Kasumi-1 (cell line): ENCODE results near the gene ETV3.
A peak's percentile ranks its signal among the peaks of the same experiment; 100 is the strongest.

ENCODE experiments used
- DNase-seq, 2 experiments: peaks; one replicate each; lab custom pipeline; 2025; lab: John Stamatoyannopoulos, UW

Gene ETV3

DNA sequence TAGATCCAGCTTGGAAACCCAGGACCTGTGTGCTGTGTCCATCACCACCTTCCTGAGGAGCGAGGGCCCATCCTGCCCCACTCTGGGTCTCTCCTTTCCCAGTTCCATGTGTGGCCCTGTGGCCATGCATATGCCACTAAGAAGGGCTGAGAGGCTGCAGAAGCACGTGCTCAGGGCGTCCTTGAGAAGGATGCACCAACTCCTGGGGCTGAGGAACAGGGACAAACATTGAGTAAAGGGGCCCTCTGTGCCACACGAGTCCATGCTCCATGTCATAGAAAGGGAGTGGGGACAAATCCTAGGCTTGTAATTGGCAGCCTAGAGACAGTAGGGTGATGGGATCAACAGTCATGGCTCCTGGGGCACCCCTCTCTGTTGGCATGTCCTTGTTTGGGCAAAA lies 47.0 kb downstream of the ETV3 start:
- no peak for DNase-seq

DNA sequence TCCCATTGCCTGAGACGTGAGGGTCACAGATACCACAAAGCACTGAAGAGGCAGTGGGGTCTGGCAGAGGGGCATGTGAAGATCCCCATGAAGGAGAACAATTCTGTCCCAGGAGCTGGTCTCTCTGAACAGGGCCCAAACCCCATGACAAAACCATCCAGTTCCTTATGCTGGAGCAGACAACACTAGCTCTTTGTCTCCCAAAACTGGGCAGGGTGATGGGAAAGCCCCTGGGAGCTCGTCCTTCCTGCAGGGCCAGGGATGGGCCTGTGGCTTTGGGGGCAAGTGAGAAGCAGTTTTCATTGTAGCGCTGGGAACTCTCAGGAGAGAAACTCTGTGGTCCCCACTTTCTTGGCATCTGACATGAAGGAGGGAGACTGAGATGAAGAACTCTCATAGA lies 47.4 kb downstream of the ETV3 start:
- no peak for DNase-seq

DNA sequence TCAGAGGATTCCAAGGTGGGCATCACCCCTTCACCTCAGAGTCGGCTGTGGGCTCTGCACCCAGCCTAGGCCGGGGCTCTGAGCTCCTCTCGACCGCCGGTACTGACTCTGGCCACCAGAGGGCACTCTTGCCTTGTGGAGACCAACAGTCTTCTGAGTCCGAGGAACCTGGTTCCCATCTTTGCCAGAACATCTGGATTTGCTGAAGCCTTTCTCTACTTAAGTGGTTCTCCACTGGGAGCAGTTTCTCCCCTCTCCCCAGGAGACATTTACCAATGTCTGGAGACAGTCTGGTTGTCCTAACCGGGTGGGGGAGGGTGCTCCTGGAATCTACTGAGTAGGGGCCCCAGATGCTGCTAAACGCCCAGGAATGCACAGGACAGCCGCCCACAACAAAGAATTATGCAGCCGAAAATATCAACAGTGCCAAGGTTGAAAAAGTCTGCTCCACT lies 48.0 kb downstream of the ETV3 start:
- DNase-seq = peak; percentile 60 to 76

DNA sequence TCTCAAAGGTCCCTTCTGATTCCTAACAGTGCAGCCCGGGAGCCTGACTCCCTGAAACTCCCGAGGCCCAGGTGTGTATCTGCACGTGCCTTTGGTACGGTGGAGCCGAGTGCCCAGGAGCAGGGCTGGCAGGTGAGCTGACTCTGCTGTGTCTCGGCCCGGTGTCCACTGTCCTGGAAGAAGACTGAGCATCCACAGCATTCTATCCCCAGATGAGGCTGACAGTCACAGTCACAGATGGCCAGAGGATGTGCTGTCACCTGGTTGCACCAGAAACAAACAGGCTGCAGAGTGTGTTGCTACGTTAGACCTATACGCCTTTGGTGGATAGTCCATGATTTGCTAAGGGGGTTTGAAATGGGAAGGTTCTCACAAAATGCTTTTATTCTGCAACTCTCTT lies 48.4 kb downstream of the ETV3 start:
- no peak for DNase-seq

DNA sequence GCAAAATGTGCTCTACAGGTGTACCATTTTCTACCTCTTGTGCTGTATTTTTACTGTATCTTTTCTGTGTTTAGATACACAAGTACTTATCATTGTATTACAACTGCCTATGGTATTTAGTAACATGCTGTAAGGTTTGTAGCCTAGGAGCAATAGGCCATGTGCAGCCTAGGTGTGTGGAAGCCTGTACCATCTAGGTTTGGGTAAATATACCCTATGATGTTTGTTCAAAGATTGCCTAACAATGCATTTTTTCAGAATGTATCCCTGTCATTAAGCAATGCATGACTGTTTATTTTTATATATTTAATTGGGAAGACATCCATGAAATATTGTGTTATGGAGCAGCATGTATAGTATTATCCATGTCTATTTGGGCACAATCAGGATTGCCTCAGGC lies 49.6 kb downstream of the ETV3 start:
- DNase-seq = no peak

DNA sequence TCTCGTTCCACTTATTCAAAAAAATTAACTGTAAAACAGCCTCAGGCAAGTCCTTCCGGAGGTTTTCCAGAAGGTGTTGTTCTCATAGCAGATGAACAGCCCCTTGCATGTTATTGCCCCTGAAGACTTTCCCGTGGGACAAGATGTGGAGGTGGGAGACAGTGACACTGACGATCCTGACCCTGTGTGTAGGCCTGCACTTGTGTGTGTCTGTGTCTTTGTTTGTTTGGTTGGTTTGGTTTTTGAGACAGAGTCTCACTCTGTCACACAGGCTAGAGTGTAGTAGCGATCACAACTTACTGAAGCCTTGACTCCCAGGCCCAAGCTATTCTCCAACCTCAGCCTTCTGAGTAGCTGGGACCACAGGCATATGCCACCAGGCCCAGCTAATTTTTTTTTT lies 51.2 kb downstream of the ETV3 start:
- DNase-seq = no peak

DNA sequence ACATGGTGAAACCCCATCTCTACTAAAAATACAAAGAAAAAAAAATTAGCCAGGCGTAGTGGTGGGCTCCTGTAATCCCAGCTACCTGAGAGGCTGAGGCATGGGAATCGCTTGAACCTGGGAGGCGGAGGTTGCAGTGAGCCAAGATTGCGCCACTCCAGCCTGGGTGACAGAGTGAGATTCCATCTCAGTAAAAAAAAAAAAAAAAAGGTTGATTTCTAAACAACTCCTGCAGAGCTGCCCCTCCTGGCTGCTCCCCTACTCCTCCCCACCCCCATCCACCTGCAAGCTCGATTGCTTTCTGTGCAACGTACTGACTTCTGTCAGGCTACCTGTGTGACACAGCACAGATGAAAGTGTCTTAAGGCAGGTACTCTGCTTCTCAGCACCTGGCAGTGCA lies 51.9 kb downstream of the ETV3 start:
- no peak for DNase-seq

DNA sequence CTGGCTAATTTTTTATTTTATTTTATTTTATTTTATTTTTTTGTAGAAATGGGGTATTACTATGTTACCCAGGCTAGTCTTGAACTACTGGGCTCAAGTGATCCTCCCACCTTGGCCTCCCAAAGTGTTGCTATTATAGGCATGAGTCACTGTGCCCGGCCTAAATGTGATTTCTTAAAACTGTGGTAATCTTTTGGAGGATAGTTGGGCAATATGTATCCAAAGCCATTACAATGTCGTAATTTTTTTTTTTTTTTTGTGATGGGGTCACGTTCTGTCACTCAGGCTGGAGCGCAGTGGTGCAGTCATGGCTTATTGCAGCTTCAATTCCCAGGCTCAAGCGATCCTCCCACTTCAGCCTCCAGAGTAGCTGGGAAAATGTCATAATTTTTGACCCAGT lies 52.8 kb downstream of the ETV3 start:
- no peak for DNase-seq

DNA sequence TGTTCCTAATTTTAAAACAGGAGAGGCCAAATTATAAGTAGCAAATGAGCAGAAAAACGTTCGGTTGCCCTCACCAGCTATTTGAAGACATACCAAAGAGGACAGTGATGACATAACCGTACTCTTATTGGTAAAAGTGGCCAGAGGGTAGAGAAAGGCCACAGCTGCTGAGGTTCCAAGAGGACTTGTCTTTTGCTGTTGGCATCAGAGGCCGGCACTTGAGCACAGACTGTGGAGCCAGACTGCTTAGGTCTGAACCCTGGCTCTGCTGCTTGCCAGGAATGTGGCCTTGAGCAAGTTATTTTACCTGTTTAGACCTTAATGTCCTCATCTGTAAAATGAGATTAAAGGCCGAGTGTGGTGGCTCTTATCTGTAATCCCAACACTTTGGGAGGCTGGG lies 53.5 kb downstream of the ETV3 start:
- DNase-seq = no peak

DNA sequence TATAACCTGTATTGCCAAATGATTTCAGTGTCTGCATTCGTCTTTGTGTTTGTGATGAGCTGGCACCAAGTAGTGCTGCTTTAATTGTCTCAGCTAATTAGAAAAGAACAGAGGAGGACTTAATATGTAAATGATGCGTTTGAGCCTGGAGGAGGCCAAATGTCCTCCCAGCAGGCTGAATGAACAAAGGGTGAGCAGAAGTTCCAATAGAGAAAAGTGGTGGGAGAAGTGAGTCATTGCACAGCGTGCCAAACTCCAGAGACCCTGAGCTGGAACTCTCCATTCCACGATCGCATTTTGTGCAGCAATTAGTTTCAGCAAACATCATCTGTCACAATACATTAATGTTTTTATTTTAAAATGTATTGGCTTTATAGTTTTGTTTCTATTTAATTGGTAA lies 56.5 kb downstream of the ETV3 start:
- DNase-seq = no peak

DNA sequence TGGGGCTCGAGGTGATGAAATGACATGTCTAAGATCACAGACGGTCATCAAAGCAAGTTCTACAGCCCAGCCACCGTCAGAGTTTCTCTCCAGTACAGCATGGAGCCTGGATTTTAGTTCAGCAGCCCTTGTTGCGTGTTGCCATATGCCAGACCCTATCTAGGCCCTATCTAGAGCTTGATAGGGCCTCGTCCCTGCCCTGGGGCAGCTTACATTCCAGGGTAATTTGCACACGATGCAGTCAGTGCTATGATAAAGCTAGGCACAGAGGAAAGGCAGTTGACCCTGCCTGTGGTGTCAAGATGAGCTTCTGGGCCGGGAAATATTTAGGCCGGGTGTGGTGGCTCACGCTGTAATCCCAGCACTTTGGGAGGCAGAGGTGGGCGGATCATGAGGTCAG lies 57.5 kb downstream of the ETV3 start:
- DNase-seq = no peak

DNA sequence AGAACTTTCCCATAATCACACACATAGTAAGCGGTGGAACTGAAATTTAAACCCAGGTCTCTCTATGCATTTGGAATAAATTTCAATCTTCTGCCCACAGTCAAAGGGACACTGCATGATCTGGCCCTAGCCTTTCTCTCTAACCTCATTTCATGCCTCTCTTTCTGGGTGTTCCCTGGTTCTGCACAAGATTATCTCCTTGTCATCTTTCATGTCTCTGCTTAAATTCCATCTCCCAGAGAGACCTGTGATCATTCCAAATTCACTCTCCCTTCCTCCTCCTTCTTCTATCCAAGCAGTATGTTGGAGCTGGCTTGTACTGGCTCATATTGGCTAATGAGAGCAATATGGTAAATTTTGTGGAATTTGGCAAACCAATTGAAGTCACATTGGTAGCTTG lies 60.8 kb downstream of the ETV3 start:
- no peak for DNase-seq

DNA sequence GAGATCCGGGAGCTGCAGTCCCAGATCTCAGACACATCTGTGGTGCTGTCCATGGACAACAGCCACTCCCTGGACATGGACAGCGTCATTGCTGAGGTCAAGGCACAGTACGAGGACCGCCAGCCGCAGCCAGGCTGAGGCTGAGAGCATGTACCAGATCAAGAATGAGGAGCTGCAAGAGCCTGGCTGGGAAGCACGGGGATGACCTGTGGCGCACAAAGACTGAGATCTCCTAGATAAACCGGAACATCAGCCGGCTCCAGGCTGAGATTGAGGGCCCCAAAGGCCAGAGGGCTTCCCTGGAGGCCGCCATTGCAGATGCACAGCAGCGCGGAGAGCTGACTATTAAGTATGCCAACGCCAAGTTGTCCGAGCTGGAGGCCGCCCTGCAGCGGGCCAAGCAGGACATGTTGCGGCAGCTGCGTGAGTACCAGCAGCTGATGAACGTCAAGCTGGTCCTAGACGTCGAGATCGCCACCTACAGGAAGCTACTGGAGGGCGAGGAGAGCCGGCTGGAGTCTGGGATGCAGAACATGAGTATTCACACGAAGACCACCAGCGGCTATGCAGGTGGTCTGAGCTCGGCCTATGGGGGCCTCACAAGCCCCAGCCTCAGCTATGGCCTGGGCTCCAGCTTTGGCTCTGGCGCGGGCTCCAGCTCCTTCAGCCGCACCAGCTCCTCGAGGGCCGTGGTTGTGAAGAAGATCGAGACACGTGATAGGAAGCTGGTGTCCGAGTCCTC lies 64.1 kb downstream of the ETV3 start:
- DNase-seq = peak; percentile 14 to 34
